ENCODE measurements around the gene PDE4A. TPM values are rescaled to one million over a fixed set of nuclear protein-coding genes. Genes with fewer than 3 reads are reported as not detected.
A peak's percentile ranks its signal among the peaks of the same experiment; 100 is the strongest.

Gene PDE4A
- total and polyA plus RNA-seq, 2 of the 13 experiments (the other 11 are each of a cell fraction or from before 2014, with no cell fraction given), result 1.1 to 4.1 TPM

GRCh38 chr19:10501971-10502523 lies 81.7 kb downstream of the PDE4A start (continued):
- TF ChIP-seq AKNA (CRISPR knock-in tag; IDR thresholded peaks at IDR 0.05; ENCODE audit: borderline replicate concordance) (no peak), GLMP (CRISPR knock-in tag; IDR thresholded peaks at IDR 0.05; ENCODE audit: borderline replicate concordance) (no peak), RFXAP (CRISPR knock-in tag; IDR thresholded peaks at IDR 0.05; ENCODE audit: borderline replicate concordance) (no peak), SIN3A (IDR thresholded peaks at IDR 0.05; ENCODE audit: borderline replicate concordance, low read depth, low read length) (no peak), FOXK1 (CRISPR knock-in tag; IDR thresholded peaks at IDR 0.05; ENCODE audit: borderline replicate concordance, low read depth) (no peak), POLR2A (IDR thresholded peaks at IDR 0.05; ENCODE audit: insufficient read depth in 1 of 2, low read depth in 2 of 2, low read length in 2 of 2) (peak in 1 of 2 experiments; percentile 3; a peak in 1 of 4 replicates), GATA4 (IDR thresholded peaks at IDR 0.05; ENCODE audit: borderline replicate concordance, low read depth) (no peak), PLSCR1 (CRISPR knock-in tag; IDR thresholded peaks at IDR 0.05; ENCODE audit: borderline replicate concordance) (no peak), ZNF816 (CRISPR knock-in tag; IDR thresholded peaks at IDR 0.05; ENCODE audit: borderline replicate concordance) (no peak), AFF4 (CRISPR knock-in tag; IDR thresholded peaks at IDR 0.05) (peak; percentile 62; the same call in 1 of the 2 replicates), ZNF800 (CRISPR knock-in tag; IDR thresholded peaks at IDR 0.05) (no peak), JARID2 (CRISPR knock-in tag; IDR thresholded peaks at IDR 0.05; ENCODE audit: insufficient replicate concordance) (peak; percentile 52), MZF1 (CRISPR knock-in tag; IDR thresholded peaks at IDR 0.05; ENCODE audit: borderline replicate concordance) (no peak)
- TF ChIP-seq, protein P1, sequence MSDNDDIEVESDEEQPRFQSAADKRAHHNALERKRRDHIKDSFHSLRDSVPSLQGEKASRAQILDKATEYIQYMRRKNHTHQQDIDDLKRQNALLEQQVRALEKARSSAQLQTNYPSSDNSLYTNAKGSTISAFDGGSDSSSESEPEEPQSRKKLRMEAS (IDR thresholded peaks at IDR 0.05), result no peak
- TF ChIP-seq, protein P2, sequence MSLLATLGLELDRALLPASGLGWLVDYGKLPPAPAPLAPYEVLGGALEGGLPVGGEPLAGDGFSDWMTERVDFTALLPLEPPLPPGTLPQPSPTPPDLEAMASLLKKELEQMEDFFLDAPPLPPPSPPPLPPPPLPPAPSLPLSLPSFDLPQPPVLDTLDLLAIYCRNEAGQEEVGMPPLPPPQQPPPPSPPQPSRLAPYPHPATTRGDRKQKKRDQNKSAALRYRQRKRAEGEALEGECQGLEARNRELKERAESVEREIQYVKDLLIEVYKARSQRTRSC (CRISPR knock-in tag; IDR thresholded peaks at IDR 0.05; ENCODE audit: low read depth), result no peak
